NB4 (cell line): ENCODE data around the gene SV2B.

Experiments used
- DNase-seq: peaks from one replicate; pipeline ENCODE4 v3.0.0; 2010; ENCODE audit warnings: low read depth
- H3K4me3 ChIP-seq: one replicate; pipeline ENCODE4 v1.5.1; 2011; ENCODE audit warnings: mild to moderate bottlenecking, low read depth, low read length, moderate library complexity
- MAX ChIP-seq: IDR thresholded peaks from 2 replicates; pipeline ENCODE4 v1.6.1; 2011; ENCODE audit warnings: low read depth, low read length
- MYC ChIP-seq: IDR thresholded peaks from 2 replicates; pipeline ENCODE4 v1.6.1; 2011; ENCODE audit warnings: low read depth, low read length
- POLR2A ChIP-seq: IDR thresholded peaks from 2 replicates; pipeline ENCODE4 v1.6.1; 2011; ENCODE audit warnings: mild to moderate bottlenecking; ENCODE audit not compliant: insufficient read length; ENCODE audit errors: extremely low read depth
- TF ChIP-seq, protein P1 (sequence below): IDR thresholded peaks from one replicate; pipeline ENCODE4 v1.5.1; 2012; ENCODE audit warnings: low read depth, low read length

SV2B gene

DNA sequence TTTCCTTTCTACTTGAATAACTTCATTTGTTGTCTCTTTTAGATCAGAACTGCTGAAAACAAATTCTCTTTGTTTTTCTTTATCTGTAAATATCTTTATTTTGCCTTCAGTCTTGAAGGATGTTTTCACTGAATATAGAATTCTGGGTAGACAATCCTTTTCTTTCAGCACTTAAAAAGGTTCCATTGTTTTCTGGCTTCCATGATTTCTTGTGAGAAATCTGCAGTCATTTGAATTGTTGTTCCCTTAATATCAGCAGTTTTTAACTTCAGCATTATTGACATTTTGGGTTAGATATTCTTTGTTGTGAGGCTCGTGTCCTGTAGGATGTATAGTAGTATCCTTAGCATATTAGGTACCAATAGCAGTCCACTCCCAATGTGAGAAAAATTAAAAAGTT is 65.8 kb downstream of the SV2B start:
- TF ChIP-seq POLR2A (no peak), MAX (no peak), MYC (no peak)
- TF ChIP-seq, protein P1, sequence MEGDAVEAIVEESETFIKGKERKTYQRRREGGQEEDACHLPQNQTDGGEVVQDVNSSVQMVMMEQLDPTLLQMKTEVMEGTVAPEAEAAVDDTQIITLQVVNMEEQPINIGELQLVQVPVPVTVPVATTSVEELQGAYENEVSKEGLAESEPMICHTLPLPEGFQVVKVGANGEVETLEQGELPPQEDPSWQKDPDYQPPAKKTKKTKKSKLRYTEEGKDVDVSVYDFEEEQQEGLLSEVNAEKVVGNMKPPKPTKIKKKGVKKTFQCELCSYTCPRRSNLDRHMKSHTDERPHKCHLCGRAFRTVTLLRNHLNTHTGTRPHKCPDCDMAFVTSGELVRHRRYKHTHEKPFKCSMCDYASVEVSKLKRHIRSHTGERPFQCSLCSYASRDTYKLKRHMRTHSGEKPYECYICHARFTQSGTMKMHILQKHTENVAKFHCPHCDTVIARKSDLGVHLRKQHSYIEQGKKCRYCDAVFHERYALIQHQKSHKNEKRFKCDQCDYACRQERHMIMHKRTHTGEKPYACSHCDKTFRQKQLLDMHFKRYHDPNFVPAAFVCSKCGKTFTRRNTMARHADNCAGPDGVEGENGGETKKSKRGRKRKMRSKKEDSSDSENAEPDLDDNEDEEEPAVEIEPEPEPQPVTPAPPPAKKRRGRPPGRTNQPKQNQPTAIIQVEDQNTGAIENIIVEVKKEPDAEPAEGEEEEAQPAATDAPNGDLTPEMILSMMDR, result no peak
- no peak overlapping the region for H3K4me3 ChIP-seq
- no peak for DNase-seq

GRCh38 chr15:91168457-91168856 is 68.4 kb downstream of the SV2B start:
- H3K4me3 ChIP-seq, result no peak overlapping the region
- DNase-seq, result no peak
- TF ChIP-seq POLR2A (no peak), MAX (no peak), MYC (no peak)
- TF ChIP-seq, protein P1, result no peak

DNA sequence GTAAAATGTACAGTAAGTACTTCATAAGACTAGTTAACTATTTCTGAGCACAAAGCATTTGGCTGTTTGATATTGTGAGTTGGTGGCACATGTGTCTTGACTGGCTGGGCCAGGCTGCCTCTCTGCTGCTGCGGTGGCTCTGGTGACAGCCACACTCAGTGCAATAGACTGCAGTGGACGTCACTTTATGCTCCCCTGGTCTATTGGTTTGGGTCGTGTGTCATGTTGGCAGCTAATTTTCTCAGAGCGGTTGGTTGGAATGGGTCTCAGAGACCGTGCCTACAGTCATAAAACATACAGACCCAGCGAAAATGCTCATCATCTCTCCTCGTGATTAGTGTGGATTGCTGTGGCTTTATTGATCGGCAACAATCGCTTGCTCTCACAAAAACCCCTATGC is 71.3 kb downstream of the SV2B start:
- TF ChIP-seq MYC, result no peak
- TF ChIP-seq POLR2A, result no peak
- TF ChIP-seq, protein P1, result no peak
- TF ChIP-seq MAX, result no peak
- H3K4me3 ChIP-seq, result no peak overlapping the region
- no peak for DNase-seq

- H3K4me3 ChIP-seq, result no peak overlapping the region
- TF ChIP-seq, protein P1, result no peak
- TF ChIP-seq MAX, result no peak
- no peak for TF ChIP-seq MYC
- no peak for TF ChIP-seq POLR2A
- no peak for DNase-seq
Measured at GRCh38 chr15:91182101-91182500, 82.0 kb downstream of the SV2B start.

GRCh38 chr15:91183596-91183995 is 83.5 kb downstream of the SV2B start:
- no peak overlapping the region for H3K4me3 ChIP-seq
- no peak for DNase-seq
- TF ChIP-seq MAX, result no peak
- TF ChIP-seq POLR2A, result no peak
- TF ChIP-seq, protein P1, result no peak
- TF ChIP-seq MYC, result no peak

GRCh38 chr15:91184441-91184840 is 84.4 kb downstream of the SV2B start:
- TF ChIP-seq MYC (no peak), POLR2A (no peak), MAX (no peak)
- TF ChIP-seq, protein P1, result no peak
- DNase-seq, result no peak
- H3K4me3 ChIP-seq, result no peak overlapping the region
